Activated gamma-delta T cell treated with Interleukin-2 at 50 U/mL for 16 hours (primary cell): ENCODE data around the gene RNF166.
"Not testable (repeated sequence)": the region's sequence is repeated elsewhere in the genome, so short reads cannot be mapped to it uniquely, and the experiment has no call there.

ENCODE experiments used
- DNase-seq: peaks from one replicate; pipeline ENCODE4 v3.0.0-alpha.2; 2020

RNF166 gene

DNA sequence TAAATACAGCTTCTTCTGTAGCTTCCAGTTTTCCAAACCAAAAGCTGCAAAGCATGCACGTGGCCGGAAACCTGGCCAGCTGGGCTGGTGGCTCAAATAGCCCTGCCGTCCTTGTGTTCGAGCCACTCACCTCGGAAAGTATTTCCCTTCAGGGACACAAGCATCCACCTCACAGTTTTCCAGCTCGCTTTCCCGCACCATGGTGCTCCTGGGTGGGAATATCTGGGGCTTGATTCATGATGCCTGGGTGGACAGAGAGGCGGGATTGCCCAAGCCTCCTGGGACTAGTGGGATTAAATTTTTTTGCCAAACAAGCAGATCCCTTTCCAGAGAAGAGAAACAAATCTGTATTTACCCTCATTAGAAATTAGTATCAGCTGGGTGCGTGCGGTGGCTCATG, 36.2 kb downstream of the RNF166 start:
- no peak for DNase-seq

DNA sequence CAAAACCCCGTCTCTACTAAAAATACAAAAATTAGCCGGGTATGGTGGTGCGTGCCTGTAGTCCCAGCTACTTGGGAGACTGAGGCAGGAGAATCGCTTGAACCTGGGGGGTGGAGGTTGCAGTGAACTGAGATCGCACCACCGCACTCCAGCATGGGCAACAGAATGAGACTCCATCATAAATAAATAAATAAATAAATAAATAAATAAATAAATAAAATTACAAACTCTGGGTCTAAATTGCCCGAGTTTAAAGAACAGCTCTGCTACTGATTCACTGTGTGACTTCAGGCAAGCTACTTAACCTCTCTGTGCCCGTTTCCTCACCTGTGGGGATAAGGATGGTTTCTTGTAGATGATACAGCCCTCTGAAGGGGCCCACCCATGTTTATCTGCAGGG, 36.7 kb downstream of the RNF166 start:
- not testable (repeated sequence) for DNase-seq

DNA sequence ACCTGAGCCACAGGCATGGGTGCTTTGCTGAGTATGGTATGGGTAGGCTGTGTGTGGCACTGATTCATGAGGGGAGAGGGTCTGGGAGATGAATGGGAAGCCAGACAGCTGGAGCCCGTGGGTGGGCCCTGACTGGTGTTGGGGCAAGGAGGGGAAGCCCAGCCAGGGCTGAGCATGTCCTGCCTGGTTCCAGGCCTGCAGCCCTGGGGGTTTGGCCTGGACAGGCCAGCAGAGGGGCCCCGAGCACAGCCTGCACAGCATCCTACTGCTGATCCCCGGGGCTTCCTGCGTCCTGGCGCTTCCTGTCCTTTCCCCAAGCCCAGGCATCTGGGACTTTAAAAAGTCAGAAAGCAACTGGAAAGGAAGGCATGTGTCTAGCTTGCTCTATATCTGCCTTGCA, 38.7 kb downstream of the RNF166 start:
- DNase-seq = no peak

DNA sequence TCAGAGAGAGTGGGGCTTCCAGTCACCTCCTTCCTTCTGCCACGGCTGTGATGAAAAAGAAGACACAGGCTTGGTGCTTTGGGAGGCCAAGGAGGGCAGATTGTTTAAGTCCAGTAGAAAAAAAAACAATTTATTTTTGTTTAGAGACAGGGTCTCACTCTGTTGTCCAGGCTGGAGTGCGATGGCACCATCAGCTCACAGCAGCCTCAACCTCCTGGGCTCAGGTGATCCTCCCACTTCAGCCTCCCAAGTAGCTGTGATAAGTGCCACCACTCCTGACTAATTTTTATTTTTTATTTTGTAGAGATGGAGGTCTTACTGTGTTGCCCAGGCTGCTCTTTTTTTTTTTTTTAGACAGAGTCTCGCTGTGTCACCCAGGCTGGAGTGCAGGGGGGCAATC, 40.6 kb downstream of the RNF166 start:
- no peak for DNase-seq

DNA sequence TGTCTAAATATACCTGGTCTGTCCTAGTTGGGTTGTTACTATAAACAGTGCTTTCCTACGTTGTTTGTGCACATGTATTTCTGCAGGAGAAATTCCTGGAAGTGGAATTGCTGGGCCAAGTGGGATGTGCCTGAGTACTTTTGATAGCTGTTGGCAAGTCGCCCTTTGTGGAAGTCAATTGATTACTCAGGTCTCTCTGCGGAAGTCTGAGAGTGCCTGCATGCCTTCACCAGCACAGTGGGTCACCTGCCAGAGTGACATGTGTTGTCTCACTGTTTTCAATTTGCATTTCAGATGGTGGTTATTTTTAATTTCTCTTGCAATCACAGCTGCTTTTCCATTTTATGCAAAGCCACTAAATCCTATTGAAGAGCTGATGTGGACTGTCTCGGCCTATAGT, 41.1 kb downstream of the RNF166 start:
- no peak for DNase-seq

GRCh38 chr16:88662843-88663606, 43.2 kb downstream of the RNF166 start, which contains the start of gene MVD:
TSS of gene MVD (minus strand) at chr16:88663091. CDS start at chr16:88663080, 11 bp downstream.
- DNase-seq = peak; percentile 94

DNA sequence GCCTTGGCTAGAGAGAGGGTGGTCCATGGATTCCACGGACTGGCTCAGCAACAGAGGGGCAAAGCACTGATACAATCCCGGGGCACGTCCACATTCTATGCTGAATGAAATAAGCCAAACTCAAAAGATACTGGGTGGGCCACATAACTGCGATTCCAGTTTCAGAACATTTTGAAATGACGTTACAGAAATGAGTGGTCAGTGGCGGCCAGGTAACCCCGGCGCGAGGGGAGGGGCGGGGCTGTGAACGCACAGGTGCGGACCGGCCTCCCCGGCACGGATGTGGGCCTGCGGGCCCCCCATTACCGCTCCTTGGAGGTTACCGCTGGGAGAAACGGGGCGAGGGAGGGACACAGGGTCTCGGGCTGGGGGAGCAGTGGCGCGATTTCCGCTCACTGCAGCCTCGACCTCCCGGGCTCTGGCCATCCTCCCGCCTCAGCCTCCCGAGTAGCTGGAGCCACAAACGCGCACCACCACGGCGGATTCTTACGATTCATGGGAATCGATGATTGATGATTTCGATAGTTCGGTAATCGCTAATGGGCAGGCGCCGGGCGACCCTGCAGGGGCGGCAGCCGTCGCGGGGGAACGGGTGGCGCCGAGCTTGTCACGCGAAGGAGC, 43.9 kb downstream of the RNF166 start:
- DNase-seq = no peak

GRCh38 chr16:88661468-88661867, 44.7 kb downstream of the RNF166 start:
- DNase-seq = no peak

DNA sequence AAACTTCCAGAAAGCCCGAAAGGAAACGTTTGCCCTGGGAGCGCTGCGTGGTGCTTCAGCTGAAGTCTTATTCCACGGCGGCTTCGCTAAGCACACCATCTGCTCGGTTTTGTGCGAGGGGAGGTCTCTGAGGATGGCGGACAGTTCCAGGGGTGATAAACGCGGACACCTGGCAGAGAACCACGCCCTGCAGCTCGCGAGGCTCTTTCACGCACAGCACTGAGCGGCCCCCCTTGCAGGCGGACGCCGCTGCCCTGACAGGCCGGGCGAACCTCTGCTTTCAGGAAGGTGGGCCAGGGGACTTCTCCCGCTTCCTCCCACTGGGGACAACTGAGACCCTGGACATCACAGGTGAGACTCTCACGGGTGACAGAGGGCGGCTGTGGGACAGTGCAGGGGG, 47.0 kb downstream of the RNF166 start:
- no peak for DNase-seq

GRCh38 chr16:88658714-88659113, 47.5 kb downstream of the RNF166 start:
- DNase-seq = no peak

GRCh38 chr16:88657371-88657770, 48.8 kb downstream of the RNF166 start:
- no peak for DNase-seq

GRCh38 chr16:88656291-88656980, 49.8 kb downstream of the RNF166 start:
- DNase-seq = no peak

DNA sequence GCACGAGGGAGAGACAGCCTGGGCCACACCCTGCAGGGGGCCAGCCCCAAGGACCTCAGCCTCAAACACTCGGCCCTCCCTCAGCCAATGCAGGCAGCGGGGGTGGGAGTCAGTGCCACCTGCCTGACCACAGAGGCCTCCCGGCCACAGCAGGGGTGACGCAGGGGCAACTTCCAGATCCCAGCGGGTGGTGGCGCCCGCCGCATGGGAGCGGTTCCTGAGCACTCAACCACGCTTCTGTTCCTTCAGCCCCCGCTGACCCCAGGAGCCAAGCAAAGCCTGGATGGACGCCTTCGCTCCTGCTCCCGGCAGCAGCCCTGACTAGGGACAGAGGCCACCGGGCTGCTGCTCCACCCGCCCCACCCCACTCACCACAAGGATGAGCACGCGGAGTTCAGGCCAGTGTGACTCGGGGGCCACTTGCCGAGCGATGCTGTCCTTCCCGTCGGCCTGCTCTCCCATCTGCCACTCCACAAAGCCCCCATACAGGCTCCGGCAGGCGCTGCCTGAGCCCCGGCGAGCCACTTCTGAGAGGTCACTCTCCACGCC, 50.4 kb downstream of the RNF166 start:
- DNase-seq = no peak

- no peak for DNase-seq
These were observed 51.0 kb downstream of the RNF166 start for GRCh38 chr16:88655053-88655732.

GRCh38 chr16:88654363-88655052, 51.7 kb downstream of the RNF166 start:
- DNase-seq = no peak

DNA sequence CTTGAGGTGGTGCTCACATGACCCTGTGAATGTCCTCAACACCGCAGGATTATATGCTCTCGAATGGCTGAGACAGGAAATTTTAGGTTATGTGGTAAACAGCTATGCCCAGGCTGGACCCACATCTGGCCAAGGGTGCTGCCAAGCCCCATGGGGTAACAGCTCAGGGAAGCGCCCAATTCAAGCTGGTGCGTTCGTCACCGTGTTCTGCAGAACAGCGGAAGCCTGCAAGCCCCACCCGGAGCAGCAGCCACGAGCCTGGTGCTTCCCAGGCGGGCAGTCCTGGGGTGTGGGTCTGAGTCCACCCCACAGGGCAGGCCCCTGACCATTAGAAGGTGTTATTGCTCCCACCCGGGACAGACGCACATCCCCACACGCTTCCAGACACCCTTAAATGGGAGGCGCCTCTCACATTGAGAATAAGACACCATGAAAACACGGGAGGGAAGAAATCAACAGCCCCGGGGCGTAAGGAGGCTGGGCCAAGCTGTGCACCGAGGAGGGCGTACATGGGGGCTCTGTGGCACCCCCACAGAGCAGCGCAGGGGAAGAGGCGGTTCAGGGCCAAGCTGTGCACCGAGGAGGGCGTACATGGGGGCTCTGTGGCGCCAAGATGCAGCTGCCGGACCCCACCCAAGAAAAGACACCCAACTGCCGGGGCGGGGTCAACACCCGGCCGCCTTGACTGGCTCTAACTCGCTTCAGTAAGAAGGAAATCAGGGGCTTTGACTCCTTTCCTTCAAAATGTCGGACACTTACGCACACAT, 52.4 kb downstream of the RNF166 start:
- no peak for DNase-seq

GRCh38 chr16:88653101-88653500, 53.1 kb downstream of the RNF166 start:
- DNase-seq = no peak

- DNase-seq = no peak
These were observed 53.5 kb downstream of the RNF166 start for GRCh38 chr16:88652762-88653063.

DNA sequence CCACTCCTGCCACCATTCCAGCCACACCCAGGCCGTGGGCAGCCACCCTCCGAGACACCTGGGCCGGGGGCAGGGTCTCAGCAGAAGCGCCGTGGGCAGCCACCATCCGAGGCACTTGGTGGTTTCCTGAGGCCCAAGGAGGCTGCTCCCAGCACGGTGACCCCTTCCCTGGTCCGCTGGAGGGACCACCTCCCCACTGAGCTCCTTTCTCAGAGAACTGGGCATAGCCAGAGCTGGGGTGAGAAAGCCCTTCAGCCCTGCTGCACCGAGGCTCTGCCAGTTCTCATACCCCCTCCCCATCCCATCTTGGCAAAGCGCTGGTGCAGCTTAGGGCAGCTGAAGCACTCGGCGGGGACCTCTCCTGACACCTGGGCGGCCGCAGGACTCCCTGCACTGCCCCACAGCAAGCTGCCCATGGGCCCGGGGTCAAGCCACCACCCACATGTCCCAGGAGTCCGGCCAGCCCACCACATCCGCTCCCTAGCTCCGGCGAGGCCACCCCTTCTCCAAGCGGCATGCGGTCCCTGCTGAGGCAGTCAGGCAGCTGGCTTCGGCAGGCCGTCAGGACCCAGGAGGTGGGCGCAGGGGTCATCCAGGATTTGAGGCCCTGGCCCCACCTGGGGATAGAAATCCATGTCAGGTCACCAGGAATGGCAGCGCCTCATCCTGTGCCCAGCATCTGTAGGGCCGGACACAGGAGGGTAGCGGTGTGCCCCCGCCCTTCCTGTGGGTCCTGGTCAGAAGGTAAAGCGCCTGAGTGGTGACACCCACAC, 54.0 kb downstream of the RNF166 start:
- no peak for DNase-seq

DNA sequence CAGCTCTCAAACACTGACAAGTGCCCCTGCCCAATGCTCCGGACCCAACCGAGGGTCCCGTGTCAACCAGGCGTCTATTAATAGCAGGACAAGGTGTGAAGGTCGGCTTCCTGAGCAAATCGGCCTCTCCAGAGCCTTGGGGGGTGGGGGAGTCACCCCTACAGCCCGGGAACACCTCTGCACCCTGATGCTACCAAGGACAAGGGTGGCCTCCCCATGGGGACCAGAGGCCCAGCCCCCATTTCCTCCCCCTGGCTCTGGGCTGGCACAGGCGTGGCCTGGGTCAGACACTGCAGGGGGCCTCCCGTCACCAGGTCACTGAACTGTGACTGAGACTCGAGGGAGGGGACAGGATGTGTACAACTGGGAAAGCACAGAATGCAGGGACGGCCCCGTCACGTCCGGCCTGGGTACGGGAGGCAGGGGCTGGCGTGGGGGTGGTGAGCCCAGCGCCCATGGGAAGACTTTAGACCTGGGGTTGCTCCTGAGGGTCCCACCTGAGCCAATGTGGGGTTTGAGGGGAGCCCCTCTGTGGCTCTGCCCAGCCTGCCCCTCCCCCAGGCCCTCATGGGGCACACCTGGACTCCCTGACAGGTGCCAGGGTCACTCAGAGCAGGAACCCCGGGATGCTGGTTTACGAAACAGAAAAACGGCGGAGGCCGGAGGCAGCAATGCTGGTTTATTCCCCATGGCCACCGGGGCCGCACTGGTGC, 54.8 kb downstream of the RNF166 start:
- DNase-seq = peak; percentile 62
